ENCODE measurements around the gene DCLK1. TPM values are rescaled to one million over a fixed set of nuclear protein-coding genes. Genes with fewer than 3 reads are reported as not detected.

The DCLK1 gene
- total and polyA plus RNA-seq, 9 donors = 42.0 to 109 (median 87.9) TPM

DNA sequence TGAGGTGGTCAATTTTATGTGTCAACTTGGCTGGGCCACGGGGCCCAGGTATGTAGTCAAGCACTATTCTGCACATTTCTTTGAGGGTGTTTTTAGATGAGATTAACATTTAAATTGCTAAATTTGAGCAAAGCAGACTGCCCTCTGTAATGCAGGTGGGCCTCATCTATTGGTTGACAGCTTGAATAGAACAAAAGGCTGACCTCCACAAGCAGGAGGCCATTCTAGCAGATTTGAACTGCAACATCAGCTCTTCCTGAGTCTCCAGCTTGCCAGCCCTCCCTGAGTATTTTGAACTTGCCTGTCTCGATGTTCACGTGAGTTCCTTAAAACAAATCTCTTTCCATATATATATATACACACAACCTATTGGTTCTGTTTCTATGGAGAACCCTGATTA lies 134.8 kb downstream of the DCLK1 start:
- Histone ChIP-seq H3K9me3 (replicated peaks; ENCODE audit: control insufficient read depth, low read depth, low read length) (no peaks in the 10 kb centered on the region), H3K4me1 (ENCODE audit: control insufficient read depth, insufficient read depth, low read length) (peaks cover 8% of the 10 kb centered on the region), H3K27me3 (ENCODE audit: control insufficient read depth, insufficient read depth, low read length) (no peaks in the 10 kb centered on the region), H3K36me3 (ENCODE audit: control insufficient read depth, insufficient read depth, low read length) (peaks cover 2% of the 10 kb centered on the region), H3K4me3 (ENCODE audit: low read length) (no peak overlapping the region), H3K27ac (ENCODE audit: low read length) (no peak overlapping the region)
- DNase-seq = no peak
- WGBS (ENCODE audit: insufficient coverage) = no CpG with 5 or more reads among the region's 3 CpGs

- Histone ChIP-seq H3K9me3 (replicated peaks; ENCODE audit: control insufficient read depth, low read depth, low read length) (no peaks in the 10 kb centered on the region), H3K27ac (ENCODE audit: low read length) (no peak overlapping the region), H3K27me3 (ENCODE audit: control insufficient read depth, insufficient read depth, low read length) (no peaks in the 10 kb centered on the region), H3K4me3 (ENCODE audit: low read length) (no peak overlapping the region), H3K4me1 (ENCODE audit: control insufficient read depth, insufficient read depth, low read length) (peaks cover 11% of the 10 kb centered on the region), H3K36me3 (ENCODE audit: control insufficient read depth, insufficient read depth, low read length) (no peaks in the 10 kb centered on the region)
- no CpG with 5 or more reads among the region's 2 CpGs for WGBS (ENCODE audit: insufficient coverage)
- no peak for DNase-seq
These were observed 136.0 kb downstream of the DCLK1 start for GRCh38 chr13:35995136-35995535.

DNA sequence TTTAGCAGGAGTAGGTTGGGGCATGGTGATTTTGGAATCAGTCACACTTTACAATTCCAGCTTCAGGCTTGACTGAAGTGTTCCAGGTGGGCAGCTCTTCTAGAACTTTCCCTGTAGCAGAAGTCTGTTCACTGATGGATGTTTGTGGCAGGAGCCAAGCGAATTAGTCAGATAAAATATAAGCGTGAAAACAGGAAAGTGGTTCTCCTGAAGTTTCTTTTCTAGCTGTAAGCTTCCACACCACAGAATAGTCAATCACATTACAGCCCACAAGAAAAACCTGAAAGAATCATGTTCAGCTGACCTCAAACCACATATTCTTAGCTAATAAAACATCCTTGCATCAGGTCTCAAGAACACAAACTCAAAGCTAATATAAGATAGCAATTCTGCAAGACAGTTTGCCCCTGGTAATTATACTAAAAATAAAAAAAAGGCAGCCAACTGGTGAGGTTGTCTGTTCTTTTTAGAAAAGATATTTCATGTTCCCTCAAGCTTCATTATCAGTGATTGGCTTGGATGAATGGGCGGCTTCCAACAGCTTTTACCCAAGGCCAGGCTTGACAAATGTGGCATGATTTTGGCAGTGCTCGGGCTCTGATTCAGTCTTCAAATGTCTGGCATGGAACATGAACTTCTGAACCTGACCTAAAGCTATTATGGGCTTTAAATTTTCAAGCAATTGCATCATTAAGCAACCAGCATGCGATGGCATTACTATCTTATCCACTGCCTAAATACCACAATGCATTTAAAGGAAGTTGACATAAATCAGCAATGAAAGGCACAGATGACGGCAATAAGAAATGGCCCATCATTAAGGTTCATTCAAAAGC lies 136.8 kb downstream of the DCLK1 start:
- DNase-seq = peak; percentile 73
- H3K27me3 ChIP-seq (ENCODE audit: control insufficient read depth, insufficient read depth, low read length) = no peaks in the 10 kb centered on the region
- 83% methylated on average over 2 of the region's 6 CpGs for WGBS (ENCODE audit: insufficient coverage)
- H3K27ac ChIP-seq (ENCODE audit: low read length) = peak overlapping the region; percentile 14
- H3K4me1 ChIP-seq (ENCODE audit: control insufficient read depth, insufficient read depth, low read length) = peaks cover 11% of the 10 kb centered on the region
- H3K36me3 ChIP-seq (ENCODE audit: control insufficient read depth, insufficient read depth, low read length) = no peaks in the 10 kb centered on the region
- no peaks in the 10 kb centered on the region for H3K9me3 ChIP-seq (replicated peaks; ENCODE audit: control insufficient read depth, low read depth, low read length)
- H3K4me3 ChIP-seq (ENCODE audit: low read length) = no peak overlapping the region

GRCh38 chr13:35993686-35994085 lies 137.5 kb downstream of the DCLK1 start:
- H3K27ac ChIP-seq (ENCODE audit: low read length) = no peak overlapping the region

GRCh38 chr13:35992964-35993363 lies 138.2 kb downstream of the DCLK1 start:
- 78% methylated on average over 4 of the region's 4 CpGs for whole genome bisulfite sequencing (ENCODE audit: insufficient coverage)
- no peak for DNase-seq
- Histone ChIP-seq H3K9me3 (replicated peaks; ENCODE audit: control insufficient read depth, low read depth, low read length) (no peaks in the 10 kb centered on the region), H3K4me3 (ENCODE audit: low read length) (no peak overlapping the region), H3K27me3 (ENCODE audit: control insufficient read depth, insufficient read depth, low read length) (no peaks in the 10 kb centered on the region), H3K27ac (ENCODE audit: low read length) (no peak overlapping the region), H3K4me1 (ENCODE audit: control insufficient read depth, insufficient read depth, low read length) (peaks cover 12% of the 10 kb centered on the region), H3K36me3 (ENCODE audit: control insufficient read depth, insufficient read depth, low read length) (no peaks in the 10 kb centered on the region)

More at GRCh38 chr13:35993686-35994085, 137.5 kb downstream of the DCLK1 start:
- Histone ChIP-seq H3K27me3 (ENCODE audit: control insufficient read depth, insufficient read depth, low read length) (no peaks in the 10 kb centered on the region), H3K4me3 (ENCODE audit: low read length) (no peak overlapping the region), H3K9me3 (replicated peaks; ENCODE audit: control insufficient read depth, low read depth, low read length) (no peaks in the 10 kb centered on the region), H3K4me1 (ENCODE audit: control insufficient read depth, insufficient read depth, low read length) (peaks cover 11% of the 10 kb centered on the region), H3K36me3 (ENCODE audit: control insufficient read depth, insufficient read depth, low read length) (no peaks in the 10 kb centered on the region)
- DNase-seq = no peak
- no CpG with 5 or more reads among the region's 1 CpG for WGBS (ENCODE audit: insufficient coverage)

DNA sequence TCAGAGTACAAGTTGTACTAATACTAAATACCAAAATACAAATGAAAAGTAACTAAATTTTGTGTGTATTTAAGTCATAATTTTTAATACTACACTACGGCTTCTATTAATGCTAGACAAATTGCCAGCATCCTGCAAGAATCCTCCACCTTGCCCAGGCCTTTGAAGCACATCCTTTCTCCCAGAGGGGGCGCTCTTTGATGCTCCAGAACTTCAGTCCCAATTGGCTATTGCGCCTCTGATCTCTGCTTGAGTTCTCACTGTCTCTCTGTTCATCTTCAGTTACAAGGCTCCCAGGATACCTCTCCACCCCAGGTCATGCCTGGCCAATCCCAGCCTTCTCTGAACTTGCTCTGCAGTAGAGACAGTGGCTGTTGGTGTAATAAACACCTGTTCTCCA lies 141.0 kb downstream of the DCLK1 start:
- no peaks in the 10 kb centered on the region for H3K36me3 ChIP-seq (ENCODE audit: control insufficient read depth, insufficient read depth, low read length)
- H3K27ac ChIP-seq (ENCODE audit: low read length) = no peak overlapping the region
- no peak overlapping the region for H3K4me3 ChIP-seq (ENCODE audit: low read length)
- no peaks in the 10 kb centered on the region for H3K9me3 ChIP-seq (replicated peaks; ENCODE audit: control insufficient read depth, low read depth, low read length)
- H3K4me1 ChIP-seq (ENCODE audit: control insufficient read depth, insufficient read depth, low read length) = peaks cover 19% of the 10 kb centered on the region
- WGBS (ENCODE audit: insufficient coverage) = 79% methylated on average over 2 of the region's 3 CpGs
- DNase-seq = no peak
- no peaks in the 10 kb centered on the region for H3K27me3 ChIP-seq (ENCODE audit: control insufficient read depth, insufficient read depth, low read length)

DNA sequence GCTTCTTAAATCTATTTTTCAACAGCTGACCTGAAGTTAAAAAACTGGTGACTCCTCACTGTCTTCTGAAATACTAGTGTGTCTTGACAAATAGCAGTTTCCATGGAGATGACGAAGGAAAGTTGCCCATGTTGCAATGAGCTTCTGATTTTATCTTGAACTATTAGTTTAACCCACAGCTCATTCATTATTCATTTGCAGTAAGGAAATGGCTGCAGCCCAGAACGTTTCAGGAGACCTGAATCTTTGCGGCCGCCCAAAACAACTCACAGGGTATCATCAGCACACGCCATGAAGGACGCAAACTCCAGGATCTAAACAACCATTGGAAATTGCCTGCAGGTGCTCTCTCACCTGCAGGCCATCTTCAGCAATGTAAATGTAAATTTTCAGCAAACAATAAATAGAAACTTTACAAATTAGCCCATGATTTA lies 142.5 kb downstream of the DCLK1 start:
- H3K27ac ChIP-seq (ENCODE audit: low read length) = no peak overlapping the region
- DNase-seq = no peak
- no peaks in the 10 kb centered on the region for H3K36me3 ChIP-seq (ENCODE audit: control insufficient read depth, insufficient read depth, low read length)
- no peak overlapping the region for H3K4me3 ChIP-seq (ENCODE audit: low read length)
- no peaks in the 10 kb centered on the region for H3K9me3 ChIP-seq (replicated peaks; ENCODE audit: control insufficient read depth, low read depth, low read length)
- no peaks in the 10 kb centered on the region for H3K27me3 ChIP-seq (ENCODE audit: control insufficient read depth, insufficient read depth, low read length)
- H3K4me1 ChIP-seq (ENCODE audit: control insufficient read depth, insufficient read depth, low read length) = peaks cover 26% of the 10 kb centered on the region
- 76% methylated on average over 5 of the region's 6 CpGs for WGBS (ENCODE audit: insufficient coverage)

DNA sequence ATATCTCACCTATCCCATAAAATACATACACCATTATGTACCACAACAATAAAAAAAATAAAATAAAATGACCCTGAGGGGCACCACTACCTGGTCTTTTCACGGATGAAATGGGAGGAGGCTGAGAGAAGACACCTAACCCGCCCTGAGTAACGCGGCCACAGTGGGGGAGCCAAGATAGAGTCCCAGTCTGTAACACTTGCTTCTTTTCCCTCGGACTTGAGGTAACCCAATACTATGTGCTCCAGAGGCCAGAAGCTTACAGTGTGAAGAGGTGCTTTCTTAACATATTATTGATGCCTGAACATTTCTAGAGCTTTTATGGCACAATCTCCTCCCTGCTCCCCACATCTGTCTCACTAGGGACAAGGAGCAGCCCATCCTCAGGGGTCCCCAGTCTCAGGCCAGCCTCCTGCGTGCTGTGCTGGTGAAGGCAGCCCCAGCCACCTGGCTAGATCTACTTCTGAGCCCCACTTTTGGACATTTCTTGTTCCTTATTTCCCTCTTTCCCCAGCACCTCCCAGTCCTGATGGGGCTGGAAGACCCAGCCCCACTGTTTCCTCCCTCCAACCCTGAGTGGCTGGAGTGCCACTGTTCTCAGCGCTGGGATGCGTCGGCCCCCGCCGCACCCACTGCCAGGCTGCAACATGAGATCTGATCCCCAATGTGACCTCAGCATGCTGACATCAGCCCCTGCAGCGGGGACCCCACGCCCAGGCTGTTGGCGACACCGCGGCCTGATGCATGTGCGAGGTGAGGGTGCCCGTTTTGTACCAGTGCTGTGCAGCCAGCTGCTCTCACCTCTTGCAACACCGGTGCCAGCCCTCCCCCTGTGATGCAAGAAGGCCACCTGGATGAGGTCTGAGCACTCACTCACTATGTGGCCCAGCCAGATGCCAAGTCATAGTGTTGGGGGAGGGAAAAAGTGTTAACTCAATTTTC lies 143.3 kb downstream of the DCLK1 start:
- H3K9me3 ChIP-seq (replicated peaks; ENCODE audit: control insufficient read depth, low read depth, low read length) = peaks cover 2% of the 10 kb centered on the region
- H3K4me1 ChIP-seq (ENCODE audit: control insufficient read depth, insufficient read depth, low read length) = peaks cover 22% of the 10 kb centered on the region
- no peaks in the 10 kb centered on the region for H3K36me3 ChIP-seq (ENCODE audit: control insufficient read depth, insufficient read depth, low read length)
- WGBS (ENCODE audit: insufficient coverage) = 72% methylated on average over 16 of the region's 19 CpGs
- DNase-seq = no peak
- no peaks in the 10 kb centered on the region for H3K27me3 ChIP-seq (ENCODE audit: control insufficient read depth, insufficient read depth, low read length)
- H3K4me3 ChIP-seq (ENCODE audit: low read length) = no peak overlapping the region
- H3K27ac ChIP-seq (ENCODE audit: low read length) = no peak overlapping the region

- Histone ChIP-seq H3K9me3 (replicated peaks; ENCODE audit: control insufficient read depth, low read depth, low read length) (peaks cover 9% of the 10 kb centered on the region), H3K36me3 (ENCODE audit: control insufficient read depth, insufficient read depth, low read length) (no peaks in the 10 kb centered on the region), H3K27ac (ENCODE audit: low read length) (no peak overlapping the region), H3K27me3 (ENCODE audit: control insufficient read depth, insufficient read depth, low read length) (no peaks in the 10 kb centered on the region), H3K4me3 (ENCODE audit: low read length) (no peak overlapping the region), H3K4me1 (ENCODE audit: control insufficient read depth, insufficient read depth, low read length) (peaks cover 23% of the 10 kb centered on the region)
- 43% methylated on average over 8 of the region's 10 CpGs for WGBS (ENCODE audit: insufficient coverage)
- DNase-seq = peak; percentile 45
These were observed 146.3 kb downstream of the DCLK1 start for GRCh38 chr13:35984776-35985453.

- Histone ChIP-seq H3K27me3 (ENCODE audit: control insufficient read depth, insufficient read depth, low read length) (no peaks in the 10 kb centered on the region), H3K4me3 (ENCODE audit: low read length) (no peak overlapping the region), H3K9me3 (replicated peaks; ENCODE audit: control insufficient read depth, low read depth, low read length) (peaks cover 9% of the 10 kb centered on the region), H3K27ac (ENCODE audit: low read length) (no peak overlapping the region), H3K4me1 (ENCODE audit: control insufficient read depth, insufficient read depth, low read length) (peaks cover 25% of the 10 kb centered on the region), H3K36me3 (ENCODE audit: control insufficient read depth, insufficient read depth, low read length) (no peaks in the 10 kb centered on the region)
- DNase-seq = no peak
- no CpG with 5 or more reads among the region's 3 CpGs for WGBS (ENCODE audit: insufficient coverage)
These were observed 146.9 kb downstream of the DCLK1 start for GRCh38 chr13:35984287-35984686.
